Fibroblast of skin of abdomen (primary cell): Measurements from ENCODE around the gene MCM3AP. TPM values are rescaled to one million over a fixed set of nuclear protein-coding genes. Genes with fewer than 3 reads are reported as not detected.

Experiments used
- DNase-seq: peaks from one replicate; pipeline ENCODE4 v3.0.0-alpha.2; 2013
- polyA plus RNA-seq, 2 experiments: library from polyadenylated mRNA; unstranded; fragments of 120-200 nt; gene quantifications; one replicate each; pipeline ENCODE4 v1.2.1, GENCODE V29; 2013; ENCODE audit not compliant: insufficient read length in 2 of 2

Gene MCM3AP
- 55.1 TPM for polyA plus RNA-seq (2013, experiment 1 of 2; ENCODE audit: insufficient read length)
- 54.7 TPM for polyA plus RNA-seq (2013, experiment 2 of 2; ENCODE audit: insufficient read length)

DNA sequence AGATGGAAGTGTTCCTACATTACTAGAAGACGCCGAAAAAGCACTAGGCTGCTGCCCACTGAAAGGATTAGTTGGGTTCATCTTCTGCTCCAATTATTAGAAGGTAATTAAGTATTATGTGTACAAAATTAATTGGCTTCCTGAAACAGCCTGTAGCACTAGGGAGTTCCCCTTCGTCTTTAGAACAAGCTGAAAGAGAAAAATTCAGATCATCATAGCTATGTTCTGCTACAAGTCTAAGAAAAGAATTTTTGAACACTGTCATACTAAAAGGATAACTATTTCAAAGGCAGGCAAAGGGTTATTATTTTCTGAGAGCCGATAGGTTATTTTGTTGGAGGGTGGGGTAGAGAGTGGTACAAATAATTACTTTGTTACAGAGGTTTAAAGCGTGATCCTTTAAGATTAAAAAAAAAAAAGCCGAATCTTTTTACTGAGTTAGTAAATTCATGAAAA, at the start of gene MCM3AP:
MCM3AP (minus strand) TSS at position 406 of the 456 bp plus-strand sequence; CDS start at position 81, 325 bp downstream.
- no peak for DNase-seq

DNA sequence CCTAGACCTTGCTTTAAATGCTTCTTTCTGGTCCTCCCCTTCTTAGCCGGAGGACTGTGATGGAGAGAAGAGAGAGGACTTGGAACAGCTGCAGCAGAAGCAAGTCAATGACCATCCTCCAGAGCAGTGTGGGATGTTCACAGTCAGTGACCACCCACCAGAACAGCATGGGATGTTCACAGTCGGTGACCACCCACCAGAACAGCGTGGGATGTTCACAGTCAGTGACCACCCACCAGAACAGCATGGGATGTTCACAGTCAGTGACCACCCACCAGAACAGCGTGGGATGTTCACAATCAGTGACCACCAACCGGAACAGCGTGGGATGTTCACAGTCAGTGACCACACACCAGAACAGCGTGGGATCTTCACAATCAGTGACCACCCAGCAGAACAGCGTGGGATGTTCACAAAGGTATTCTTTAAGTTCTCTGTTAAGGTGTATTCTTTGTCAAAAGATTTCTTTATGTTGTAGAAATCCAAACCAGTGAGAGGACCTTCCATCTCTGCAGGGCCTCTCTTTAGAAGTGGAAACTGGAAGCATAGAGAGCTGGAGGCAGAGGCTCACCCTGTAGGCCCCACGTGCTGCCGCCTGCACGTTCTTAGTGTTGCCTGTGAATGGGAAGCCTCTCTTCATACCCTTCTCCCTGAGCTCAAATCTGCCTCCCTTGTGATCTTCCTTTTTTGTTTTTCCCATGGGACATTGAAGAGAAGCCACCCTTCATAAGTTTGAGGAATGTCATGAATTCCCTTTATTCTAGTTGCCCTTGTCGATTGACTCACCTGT, 49.1 kb upstream of the MCM3AP start:
- DNase-seq, result no peak

DNA sequence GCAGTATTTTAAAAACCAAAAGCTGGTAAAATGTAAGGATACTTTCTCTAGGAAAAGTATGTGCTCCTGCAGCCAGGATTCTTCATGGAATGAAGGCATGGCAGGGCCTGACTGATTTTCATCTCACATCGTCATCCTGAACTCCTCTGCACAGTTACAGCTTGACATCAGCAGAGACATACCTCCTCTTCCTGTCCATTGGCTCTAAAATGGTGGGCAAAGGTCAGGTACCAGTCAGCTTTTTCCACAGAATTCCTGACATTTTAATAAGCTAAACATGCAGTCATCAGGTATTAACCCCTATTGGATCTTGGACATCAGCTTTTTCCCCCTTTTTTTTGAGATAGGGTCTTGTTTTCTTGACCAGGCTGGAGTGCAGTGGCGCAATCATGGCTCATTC, 44.4 kb upstream of the MCM3AP start:
- no peak for DNase-seq

DNA sequence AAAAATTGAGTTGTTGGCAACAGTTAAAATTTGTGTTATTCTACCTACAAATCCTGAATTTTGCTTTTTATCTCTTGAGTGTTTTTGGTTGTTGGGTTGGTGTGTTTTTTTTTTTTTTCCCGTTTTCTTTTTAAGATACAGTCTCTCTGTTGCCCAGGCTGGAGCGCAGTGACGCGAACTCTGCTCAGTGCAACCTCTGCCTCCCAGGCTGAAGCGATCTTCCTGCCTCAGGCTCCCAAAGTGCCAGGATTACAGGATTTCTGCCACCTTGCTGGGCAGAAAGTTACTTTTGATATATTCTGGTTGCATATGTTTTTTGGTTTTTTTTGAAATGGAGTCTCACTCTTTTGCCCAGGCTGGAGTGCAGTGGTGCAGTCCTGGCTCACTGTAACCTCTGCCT, 42.7 kb upstream of the MCM3AP start:
- DNase-seq, result no peak

DNA sequence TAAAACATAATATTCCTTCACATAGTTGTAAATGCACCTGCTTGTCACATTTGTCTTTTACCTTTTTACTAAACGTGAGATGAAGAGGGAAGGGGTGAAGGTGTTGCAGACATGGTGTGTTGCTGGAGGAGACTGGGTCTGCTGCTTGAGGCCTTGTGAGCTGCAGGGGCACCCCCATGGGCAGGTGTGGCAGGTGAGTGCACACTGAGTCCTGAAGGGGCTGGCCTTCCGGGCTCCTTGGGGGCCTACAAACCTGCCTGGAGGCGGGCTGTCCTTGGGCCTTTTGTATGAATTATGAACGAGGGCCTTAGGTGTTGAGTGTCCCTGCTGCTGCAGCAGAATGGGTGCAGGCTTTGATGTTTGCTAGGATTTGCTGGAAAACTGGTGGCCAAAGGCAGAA, 42.3 kb upstream of the MCM3AP start:
- no peak for DNase-seq

DNA sequence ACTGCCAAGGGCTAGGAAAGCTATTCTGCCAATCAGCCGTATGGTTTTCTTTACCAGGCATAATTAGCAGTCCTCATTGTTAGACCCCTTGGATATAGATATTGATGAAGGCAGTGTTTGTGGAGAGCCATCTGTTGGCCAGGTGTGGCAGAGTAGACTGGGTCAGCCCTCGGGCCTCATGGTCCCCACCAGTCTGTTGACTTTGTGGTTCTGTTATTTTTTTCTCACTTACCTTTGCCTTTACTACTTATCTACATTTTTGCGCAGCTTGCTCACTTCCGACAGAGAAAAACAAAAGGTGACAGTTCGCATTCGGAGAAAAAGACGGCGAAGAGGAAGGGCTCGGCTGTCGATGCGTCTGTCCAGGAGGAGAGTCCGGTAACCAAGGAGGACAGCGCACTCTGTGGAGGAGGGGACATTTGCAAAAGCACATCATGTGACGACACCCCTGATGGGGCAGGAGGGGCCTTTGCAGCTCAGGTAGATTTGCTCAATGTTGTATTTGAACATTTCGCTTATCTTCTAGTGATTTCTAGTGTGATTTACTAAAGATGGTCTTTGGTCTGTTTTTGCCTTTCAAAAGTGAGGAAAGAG, 40.8 kb upstream of the MCM3AP start:
- no peak for DNase-seq

DNA sequence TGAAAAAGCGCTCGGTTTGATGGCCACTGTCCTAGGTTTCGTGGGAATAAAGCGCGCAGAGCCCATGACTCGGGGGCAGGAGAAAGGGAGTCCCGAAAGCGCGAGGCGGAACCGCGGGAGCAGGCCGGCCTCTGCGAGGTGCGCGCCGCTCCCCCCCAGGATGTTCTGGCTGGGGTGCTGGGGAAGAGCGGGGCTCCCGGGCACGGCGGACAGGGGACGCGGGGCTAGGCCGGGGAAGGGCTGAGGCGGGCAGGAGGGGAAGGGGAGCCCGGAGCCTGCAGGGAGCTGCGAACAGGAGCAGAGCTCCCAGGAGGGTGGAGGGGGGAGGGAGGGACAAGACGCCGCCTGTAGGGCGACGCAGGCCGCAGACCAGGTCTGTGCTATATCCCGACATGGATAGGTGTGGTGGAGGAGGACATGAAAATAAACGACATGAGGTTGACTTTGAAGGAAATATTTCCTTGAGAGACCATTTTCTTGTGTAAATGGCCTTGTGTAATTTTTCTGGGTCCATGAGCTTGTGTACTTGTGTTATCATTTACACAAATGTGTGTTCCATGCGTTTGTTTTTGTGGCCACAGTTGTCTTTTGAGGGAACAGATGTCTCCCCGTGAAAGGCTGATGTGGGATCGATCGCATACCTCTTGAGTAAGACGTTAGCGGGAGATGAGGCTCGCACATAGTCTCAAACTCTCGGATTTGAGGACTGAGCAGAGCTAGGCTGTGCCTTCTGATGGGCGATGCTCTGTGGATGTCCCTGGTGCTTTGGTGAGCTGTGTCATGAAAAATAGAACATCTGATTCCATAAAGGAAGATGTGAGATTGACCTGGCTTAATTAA, 39.9 kb upstream of the MCM3AP start:
- peak; percentile 48 for DNase-seq

DNA sequence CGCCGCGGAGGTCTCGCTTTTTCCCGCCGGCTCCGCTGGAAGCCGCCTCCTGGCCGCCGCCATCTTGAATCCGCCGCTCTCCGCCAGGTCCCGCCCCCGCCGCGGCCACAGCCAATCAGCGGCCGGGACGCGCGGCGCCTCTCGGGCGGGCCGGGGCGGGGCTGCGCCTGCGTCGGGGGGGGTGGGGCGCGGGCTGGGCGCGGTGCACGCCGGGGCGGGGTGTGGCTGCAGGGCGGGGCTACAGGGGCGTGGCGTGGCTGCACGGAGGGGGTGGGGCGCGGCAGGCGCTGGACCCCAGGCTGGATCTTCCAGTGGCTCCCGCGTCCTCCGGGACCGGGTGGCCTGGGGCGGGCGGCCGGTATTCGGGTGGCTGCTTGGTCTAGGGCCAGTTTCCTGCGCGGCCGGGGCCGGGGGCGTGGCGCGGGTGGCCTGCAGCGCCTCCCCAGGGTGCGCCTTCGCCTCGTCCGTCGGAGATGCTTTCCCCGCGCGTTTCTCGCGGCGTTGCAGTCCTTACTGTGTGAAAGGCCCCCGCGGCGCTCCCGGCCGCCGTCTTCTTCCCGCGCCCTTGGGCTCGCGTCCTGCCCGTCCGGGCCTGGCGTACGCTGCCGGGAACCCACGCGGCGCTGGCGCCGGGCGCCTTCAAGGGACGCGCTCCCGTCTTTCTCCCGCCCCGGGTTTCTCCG, 39.1 kb upstream of the MCM3AP start:
- DNase-seq, result peak; percentile 87

DNA sequence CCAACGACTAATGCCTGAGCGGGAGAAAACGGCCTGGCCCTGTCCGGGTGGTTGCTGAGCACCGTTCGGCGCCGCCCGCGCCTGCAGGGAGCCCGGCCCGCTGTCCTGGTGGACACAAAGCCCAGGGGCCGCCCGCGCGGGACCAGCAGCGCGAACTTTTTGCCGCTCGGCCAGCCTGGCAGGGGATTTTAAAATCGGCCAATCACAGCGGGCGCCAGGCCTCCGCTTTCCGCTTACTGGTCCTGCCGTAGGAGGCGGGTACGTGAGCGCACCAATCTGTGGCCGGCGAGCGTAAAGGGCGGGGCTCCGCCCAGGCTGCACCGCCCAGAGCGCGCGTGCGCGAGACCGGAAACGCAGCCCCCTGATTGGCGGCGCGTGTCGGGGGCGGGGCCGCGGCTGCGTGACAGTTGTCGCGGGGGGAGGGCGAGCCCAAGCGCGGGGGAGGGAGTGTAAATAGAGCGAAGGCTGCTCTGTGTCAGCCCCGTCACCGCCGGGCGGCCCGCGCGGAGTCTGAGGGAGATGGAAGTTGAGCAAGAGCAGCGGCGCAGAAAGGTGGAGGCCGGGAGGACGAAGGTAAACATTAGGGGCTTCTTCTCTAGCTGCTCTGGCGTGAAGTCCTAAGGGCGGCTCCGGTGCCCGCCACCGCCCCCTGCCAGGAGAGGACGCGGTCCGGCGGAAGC, 38.4 kb upstream of the MCM3AP start, which contains the start of the genes C21orf58 and PCNT:
C21orf58 (minus strand) TSS at position 161 of the 680 bp plus-strand sequence. CDS start 1,132 bp downstream, outside the sequence.
PCNT (plus strand) TSS at position 447 of the 680 bp plus-strand sequence; CDS start at position 520, 73 bp downstream.
- peak; percentile 98 for DNase-seq

DNA sequence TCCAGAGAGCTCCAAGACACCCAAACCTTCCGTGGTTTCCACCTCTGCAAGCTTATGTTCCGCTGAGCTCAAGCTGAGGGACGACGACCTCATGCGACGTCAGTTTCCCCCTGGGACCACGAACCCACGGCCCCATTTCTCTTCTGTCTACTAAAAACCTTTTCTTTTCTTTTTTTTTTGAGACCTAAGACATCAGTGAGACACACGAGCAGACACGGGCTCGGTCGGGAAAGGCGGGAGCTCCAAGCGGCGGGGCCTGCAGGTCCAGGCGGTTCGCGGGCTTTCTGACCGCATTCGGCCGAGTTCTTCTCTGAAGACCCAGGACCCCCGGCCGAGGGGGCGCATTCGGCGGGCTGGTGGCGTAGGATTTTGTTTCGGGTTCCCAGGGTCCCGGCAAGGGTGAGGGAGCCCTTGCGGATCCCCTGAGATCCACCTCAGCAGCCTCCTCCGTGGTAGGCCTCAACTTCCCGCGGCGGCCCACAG, 37.9 kb upstream of the MCM3AP start:
- no peak for DNase-seq

DNA sequence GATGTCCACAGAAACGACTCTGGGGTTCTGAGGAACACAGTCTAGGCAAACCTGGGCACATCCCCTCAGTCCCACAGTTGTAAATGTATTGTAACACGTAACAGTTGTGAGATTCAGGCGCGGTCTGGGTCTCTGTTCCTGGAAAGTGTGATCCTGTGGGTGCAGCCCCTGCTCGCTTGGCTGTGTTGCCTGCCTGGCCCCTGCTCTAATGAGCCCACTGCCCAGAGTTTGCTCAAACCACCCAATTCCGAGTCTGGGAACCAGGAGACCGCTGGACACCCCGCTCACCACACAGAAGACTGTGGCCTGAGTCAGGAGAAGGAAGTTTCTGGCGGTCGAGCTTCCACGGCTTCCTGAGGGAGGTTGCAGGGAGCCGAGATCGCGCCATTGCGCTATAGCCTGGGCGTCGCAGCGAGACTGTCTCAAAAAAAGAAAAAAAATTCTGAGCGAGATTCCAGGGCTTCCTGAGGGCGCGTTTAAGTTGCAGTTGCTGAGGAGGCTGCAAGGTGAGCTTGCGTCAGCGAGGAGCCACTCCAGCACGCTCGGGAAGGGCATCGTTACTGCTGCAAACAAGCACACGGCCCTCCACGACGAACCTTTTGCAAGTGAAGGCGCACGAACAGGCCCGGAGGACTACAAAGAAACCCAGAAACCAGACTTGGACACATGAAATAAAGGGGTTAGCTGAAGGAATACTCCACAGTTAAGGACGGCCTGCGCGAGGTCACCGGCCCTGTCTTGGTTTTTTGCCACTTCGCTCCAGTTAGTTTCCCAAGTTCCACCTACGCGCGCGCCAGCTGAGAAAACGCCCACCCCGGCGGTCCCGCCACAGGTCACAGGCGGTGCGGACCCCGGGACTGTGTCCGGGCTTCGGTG, 37.2 kb upstream of the MCM3AP start:
- peak; percentile 21 for DNase-seq

DNA sequence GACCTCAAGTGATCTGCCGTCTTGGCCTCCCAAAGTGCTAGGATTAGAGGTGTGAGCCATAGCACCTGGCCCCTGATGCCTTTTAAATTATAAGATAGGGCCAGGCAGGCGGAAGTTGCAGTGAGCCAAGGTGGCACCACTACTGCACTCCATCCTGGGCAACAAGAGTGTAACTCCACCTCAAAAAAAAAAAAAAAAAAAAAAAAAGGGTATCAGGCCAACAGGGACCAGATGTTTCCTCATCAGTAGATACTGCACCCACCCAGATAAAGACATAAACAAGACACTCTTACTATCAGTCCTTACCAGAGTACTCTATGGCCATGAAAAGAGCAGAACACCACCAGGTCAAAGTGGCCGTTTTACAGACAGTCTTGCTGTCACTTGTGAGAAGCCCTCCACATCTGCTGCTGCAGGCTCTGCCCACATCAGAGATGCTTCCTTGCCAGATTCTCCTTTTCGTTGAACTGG, 35.0 kb upstream of the MCM3AP start:
- DNase-seq, result no peak

DNA sequence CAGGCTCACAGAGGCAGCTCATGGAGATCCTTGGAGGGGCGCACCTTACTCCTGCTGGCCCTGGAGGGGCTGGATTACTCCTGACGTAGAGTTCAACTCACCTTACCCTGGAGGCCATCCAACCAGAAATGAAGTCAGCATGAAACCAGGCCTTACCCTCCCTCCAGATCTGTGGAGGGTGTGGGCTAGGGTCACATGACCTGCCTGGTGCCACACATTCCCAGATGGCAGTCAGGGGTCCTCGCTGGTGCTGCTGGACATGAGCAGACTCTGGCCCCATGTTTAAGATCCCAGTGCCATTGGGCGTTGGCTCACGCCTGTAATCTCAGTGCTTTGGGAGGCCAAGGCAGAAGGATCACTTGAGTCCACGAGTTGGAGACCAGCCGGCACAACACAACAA, 33.8 kb upstream of the MCM3AP start:
- DNase-seq, result no peak

DNA sequence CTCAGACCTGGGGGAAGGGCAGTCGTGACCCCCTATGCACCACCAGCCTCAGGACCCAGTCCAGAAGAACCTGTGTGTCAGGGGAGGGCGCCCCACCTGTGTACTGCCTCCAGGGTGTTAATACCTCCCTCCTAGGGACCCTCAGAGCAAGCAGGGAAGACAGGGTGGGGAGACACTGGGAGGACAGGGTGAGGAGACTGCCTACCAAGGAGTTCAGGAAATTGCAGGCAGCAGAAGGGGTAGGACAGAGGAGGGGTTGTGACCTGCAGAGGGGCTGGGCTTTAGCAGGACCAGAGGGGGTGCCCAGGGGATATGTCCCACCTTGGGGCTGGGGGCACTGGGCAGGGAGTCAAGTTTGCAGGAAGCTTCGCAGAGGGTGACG, 33.0 kb upstream of the MCM3AP start:
- DNase-seq, result no peak

DNA sequence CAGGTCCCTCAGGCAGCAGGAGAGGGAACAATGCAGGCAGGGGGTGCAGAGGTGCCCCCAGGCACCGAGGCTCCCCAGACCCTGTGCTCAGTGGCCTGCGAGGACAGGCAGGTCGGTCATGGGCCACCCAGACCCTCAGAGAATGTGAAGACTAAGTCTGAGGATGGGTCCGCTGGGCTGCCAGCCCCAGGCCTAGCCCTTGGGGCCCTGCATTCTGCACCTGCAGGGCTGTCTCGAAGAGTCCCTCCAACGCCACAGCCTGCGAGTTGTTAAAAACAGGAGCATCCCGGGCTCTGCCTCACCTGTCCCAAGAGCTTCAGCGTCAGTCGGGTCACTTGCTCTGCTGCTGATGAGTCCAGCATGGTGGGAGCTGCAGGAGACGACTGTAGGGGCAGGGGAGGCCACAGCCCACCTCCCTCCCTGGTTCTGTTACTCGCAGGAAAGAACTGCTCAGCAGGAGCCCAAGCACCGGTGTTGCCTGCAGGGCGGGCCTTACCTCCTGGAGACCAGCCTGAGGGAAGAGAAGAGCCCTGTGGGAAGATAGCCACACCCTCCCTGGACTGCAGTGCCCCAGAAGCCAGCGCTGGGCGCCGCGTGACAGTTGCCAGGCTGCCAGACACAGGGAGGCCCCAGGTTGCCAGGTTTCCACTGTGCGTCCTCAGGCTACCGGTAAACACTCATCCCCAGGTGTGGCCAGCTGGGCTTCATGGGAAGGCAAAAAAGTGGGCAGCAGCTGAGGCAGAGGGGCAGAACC, 32.5 kb upstream of the MCM3AP start:
- DNase-seq, result no peak

DNA sequence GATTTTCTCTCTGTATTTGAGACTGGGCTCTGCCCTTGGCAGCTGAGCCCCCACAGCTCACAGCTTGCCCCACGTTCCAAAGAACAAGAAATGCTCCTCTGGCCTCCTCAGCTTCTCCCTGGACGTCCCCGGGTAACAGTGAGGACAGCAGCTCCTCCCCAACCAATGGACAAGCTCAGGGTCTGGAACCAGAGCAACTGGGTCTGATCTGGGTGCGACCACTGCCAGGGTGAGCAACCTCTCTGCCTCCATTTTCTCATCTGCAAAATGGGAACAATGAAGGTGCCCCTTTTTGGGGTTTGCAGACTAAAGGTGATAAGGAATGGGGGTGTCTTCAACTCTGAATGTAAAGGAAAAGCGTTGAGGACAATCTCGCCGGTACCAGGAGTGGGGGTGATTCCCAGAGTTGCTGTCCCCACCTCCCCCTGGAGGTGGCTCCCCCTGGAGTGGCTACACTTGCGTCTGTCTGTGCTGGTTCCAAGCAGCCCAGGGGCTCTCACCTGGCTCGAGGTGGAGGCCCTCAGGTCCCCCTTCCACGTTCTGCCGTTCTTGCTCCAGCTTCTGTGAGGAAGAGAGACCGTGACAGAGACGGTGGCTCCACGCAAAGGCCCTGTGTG, 31.4 kb upstream of the MCM3AP start:
- DNase-seq, result no peak

DNA sequence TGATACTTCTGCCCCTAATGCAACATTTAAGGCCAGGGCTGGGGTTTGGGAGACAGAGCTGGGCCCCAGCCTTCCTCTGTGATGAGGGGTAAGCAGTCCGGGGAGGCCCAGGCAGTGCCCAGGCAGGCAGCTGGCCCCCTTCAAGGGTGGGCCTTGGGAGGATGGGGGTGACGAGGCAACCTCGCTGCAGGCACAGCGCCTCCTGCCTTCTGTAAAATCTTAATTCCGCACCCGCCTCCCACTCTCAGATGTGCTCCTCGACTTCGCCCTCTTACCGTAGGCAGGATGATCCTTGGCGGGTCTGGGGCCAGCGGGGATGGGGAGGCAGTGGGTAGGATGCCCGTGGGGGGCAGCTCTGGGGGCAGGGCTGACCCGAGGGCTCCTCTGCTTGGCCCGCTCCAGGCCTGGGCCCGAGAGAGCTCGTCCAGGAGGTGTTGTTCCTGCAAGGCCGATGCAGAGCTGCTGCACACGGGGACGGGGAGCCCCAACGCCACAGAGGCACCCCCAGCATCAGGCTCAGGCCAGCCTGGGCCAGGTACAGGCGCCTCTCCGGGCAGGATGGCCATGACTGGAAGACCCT, 29.1 kb upstream of the MCM3AP start:
- DNase-seq, result no peak

DNA sequence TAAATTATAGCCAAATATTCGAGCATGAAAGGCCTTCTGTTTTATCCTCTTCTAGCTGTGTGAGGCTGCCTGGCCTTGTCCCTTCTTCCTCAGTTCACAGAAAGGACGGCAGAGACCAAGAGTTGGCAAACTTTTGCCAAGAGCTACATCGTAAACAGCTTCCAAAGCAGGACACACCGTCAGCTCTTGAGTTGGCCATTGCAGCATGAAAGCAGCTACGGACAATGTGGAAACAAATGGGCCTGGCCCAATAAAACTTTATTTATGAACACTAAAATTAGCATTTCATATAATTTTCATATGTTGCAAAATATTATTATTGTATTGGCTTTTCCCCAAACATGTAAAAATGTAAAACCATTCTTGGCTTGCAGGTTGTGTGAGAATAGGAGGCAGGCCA, 27.5 kb upstream of the MCM3AP start:
- no peak for DNase-seq

DNA sequence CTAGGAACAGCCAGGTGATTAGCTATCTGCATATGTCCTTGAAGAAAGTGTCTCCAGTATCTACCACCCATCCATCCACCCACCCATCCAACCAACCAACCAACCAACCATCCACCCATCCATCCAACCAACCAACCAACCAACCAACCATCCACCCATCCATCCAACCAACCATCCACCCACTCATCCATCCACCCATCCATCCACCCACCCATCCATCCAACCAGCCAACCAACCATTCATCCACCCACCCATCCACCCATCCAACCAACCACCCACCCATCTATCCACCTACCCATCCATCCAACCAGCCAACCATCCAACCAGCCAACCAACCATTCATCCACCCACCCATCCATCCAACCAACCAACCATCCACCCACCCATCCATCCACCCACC, 26.2 kb upstream of the MCM3AP start:
- DNase-seq, result no peak
